ENCODE measurements around the gene CLN5. TPM values are rescaled to one million over a fixed set of nuclear protein-coding genes. Genes with fewer than 3 reads are reported as not detected.
A peak's percentile ranks its signal among the peaks of the same experiment; 100 is the strongest.

The CLN5 gene
- total RNA-seq, 2 experiments from 2014 or later = 14.5 to 14.9 TPM

- DNase-seq (no peak), ATAC-seq (no peak)
- Mint-ChIP-seq H3K36me3 (ENCODE audit: low read depth) (peaks cover 2% of the 10 kb centered on the region), H3K27ac (no peak overlapping the region), H3K4me1 (peaks cover 21% of the 10 kb centered on the region), H3K4me3 (no peak overlapping the region), H3K9me3 (ENCODE audit: low read depth) (no peaks in the 10 kb centered on the region), H3K27me3 (no peaks in the 10 kb centered on the region)
- ChIA-PET CTCF (interaction anchor here (0.5 kb wide), 1 partner anchor 22 kb away, joined by 3 read pairs; no protein-coding TSS in a partner anchor), POLR2A (no interaction called here)
- intact Hi-C loops (cut with DNase I, micrococcal nuclease) = no loop called here
Observed at GRCh38 chr13:77036279-77036678, 44.4 kb downstream of the CLN5 start.

DNA sequence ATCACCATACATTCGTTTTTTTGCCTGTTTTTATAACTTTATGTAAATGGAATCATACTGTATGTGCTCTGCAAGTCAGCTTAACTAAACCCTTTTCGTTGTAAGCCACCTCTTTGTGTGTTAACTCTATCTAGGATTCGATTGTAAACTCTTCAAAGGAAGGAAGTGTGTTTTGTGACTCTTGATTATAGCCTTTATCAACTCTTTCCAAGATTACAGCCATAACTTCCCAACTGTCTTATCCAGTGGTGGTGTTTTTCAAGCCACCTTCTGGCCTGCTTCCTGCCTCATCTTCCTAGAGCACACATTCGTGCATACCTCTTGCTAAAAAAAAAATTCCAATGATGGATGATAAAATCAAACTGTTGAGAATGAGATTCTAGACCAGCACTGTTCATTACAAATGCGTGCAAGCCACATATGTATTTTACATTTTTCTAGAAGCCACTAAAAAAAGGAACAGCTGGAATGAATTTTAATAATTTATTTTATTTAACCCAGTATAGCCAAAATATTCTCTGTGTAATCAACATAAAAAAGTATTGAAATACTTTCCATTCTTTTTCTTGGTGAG, 47.1 kb downstream of the CLN5 start:
- Mint-ChIP-seq H3K27me3 (no peaks in the 10 kb centered on the region), H3K27ac (no peak overlapping the region), H3K36me3 (ENCODE audit: low read depth) (peaks cover 11% of the 10 kb centered on the region), H3K4me1 (peaks cover 20% of the 10 kb centered on the region), H3K9me3 (ENCODE audit: low read depth) (no peaks in the 10 kb centered on the region), H3K4me3 (no peak overlapping the region)
- intact Hi-C loops (cut with DNase I, micrococcal nuclease) = no loop called here
- ChIA-PET CTCF (no interaction called here), POLR2A (interaction anchor here (0.7 kb wide), 1 partner anchor 12 kb away, joined by 3 read pairs; the partner anchor contains the start of gene FBXL3)
- ATAC-seq (no peak), DNase-seq (no peak)

- intact Hi-C loops (cut with DNase I, micrococcal nuclease) = no loop called here
- H3K36me3 Mint-ChIP-seq (ENCODE audit: low read depth) = peaks cover 11% of the 10 kb centered on the region
Observed at GRCh38 chr13:77040076-77040475, 48.2 kb downstream of the CLN5 start.

GRCh38 chr13:77040835-77041234, 49.0 kb downstream of the CLN5 start:
- ChIA-PET POLR2A (no interaction called here), CTCF (interaction anchor here (0.7 to 1.5 kb wide), 3 partner anchors 13 to 1406 kb away, joined by 3 to 4 read pairs (median 3); no protein-coding TSS in a partner anchor)
- no peak for DNase-seq
- intact Hi-C loops (cut with DNase I, micrococcal nuclease) = no loop called here
- Mint-ChIP-seq H3K27me3 (no peaks in the 10 kb centered on the region), H3K27ac (no peak overlapping the region), H3K9me3 (ENCODE audit: low read depth) (no peaks in the 10 kb centered on the region), H3K36me3 (ENCODE audit: low read depth) (peaks cover 12% of the 10 kb centered on the region), H3K4me1 (peaks cover 8% of the 10 kb centered on the region), H3K4me3 (no peak overlapping the region)
- ATAC-seq = no peak

More at GRCh38 chr13:77040076-77040475, 48.2 kb downstream of the CLN5 start:
- Mint-ChIP-seq H3K4me1 (peaks cover 9% of the 10 kb centered on the region), H3K27me3 (no peaks in the 10 kb centered on the region), H3K4me3 (no peak overlapping the region), H3K9me3 (ENCODE audit: low read depth) (no peaks in the 10 kb centered on the region), H3K27ac (no peak overlapping the region)
- ChIA-PET POLR2A (no interaction called here), CTCF (interaction anchor here (0.6 kb wide), 1 partner anchor 80 kb away, joined by 5 read pairs; no protein-coding TSS in a partner anchor)
- no peak for DNase-seq
- no peak for ATAC-seq

DNA sequence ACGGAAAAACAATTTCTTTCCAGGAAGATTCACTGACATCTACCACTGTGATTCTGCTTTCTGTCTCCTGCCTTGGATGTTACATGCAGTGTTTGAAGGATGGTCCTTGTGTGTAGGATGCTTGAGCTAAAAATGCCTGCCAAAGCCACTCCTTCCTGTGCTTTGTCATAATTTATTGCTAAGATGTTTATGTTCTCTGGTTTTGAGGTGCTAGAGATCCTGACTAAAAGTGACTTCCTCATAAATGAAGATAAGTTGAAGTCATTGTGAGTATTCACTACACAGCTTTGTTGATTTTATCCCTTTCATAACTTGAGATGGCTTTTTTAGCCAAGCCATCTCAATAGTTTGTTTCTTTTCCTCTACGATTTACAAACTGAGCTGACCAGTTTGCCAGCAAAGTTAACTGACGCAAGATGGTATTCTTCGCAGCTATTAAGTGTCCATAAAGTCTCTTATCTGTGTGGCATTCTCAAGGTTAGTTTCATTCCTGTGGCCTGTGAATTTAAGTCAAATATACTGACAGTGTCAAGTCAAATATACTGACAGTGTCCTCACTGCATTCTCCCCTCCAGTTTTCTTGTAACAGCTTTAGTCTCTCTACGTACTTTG, 50.8 kb downstream of the CLN5 start:
- peak overlapping the region; percentile 44 for H3K27ac Mint-ChIP-seq
- POLR2A ChIA-PET = no interaction called here
- peaks cover 8% of the 10 kb centered on the region for H3K4me1 Mint-ChIP-seq
- H3K27me3 Mint-ChIP-seq = no peaks in the 10 kb centered on the region
- peaks cover 22% of the 10 kb centered on the region for H3K36me3 Mint-ChIP-seq (ENCODE audit: low read depth)
- no peak for DNase-seq
- CTCF ChIA-PET = interaction anchor here (1.5 kb wide), 1 partner anchor 28 kb away, joined by 3 read pairs; no protein-coding TSS in a partner anchor
- H3K4me3 Mint-ChIP-seq = no peak overlapping the region
- ATAC-seq = peak; percentile 58
- intact Hi-C loops (cut with DNase I, micrococcal nuclease) = no loop called here
- no peaks in the 10 kb centered on the region for H3K9me3 Mint-ChIP-seq (ENCODE audit: low read depth)

GRCh38 chr13:77047649-77048343, 55.9 kb downstream of the CLN5 start:
- peak overlapping the region; percentile 45 for H3K27ac Mint-ChIP-seq
- peaks cover 4% of the 10 kb centered on the region for H3K4me1 Mint-ChIP-seq
- intact Hi-C loops (cut with DNase I, micrococcal nuclease) = no loop called here
- POLR2A ChIA-PET = no interaction called here
- no peaks in the 10 kb centered on the region for H3K9me3 Mint-ChIP-seq (ENCODE audit: low read depth)
- H3K4me3 Mint-ChIP-seq = no peak overlapping the region
- no peaks in the 10 kb centered on the region for H3K27me3 Mint-ChIP-seq
- CTCF ChIA-PET = no interaction called here
- H3K36me3 Mint-ChIP-seq (ENCODE audit: low read depth) = peaks cover 49% of the 10 kb centered on the region
- ATAC-seq (no peak), DNase-seq (no peak)

- peak overlapping the region; percentile 6 for H3K27ac Mint-ChIP-seq
- no peaks in the 10 kb centered on the region for H3K27me3 Mint-ChIP-seq
- H3K9me3 Mint-ChIP-seq (ENCODE audit: low read depth) = no peaks in the 10 kb centered on the region
- H3K36me3 Mint-ChIP-seq (ENCODE audit: low read depth) = peaks cover 45% of the 10 kb centered on the region
- ATAC-seq (no peak), DNase-seq (no peak)
- H3K4me3 Mint-ChIP-seq = no peak overlapping the region
- no peaks in the 10 kb centered on the region for H3K4me1 Mint-ChIP-seq
- POLR2A ChIA-PET = no interaction called here
- intact Hi-C loops (cut with DNase I, micrococcal nuclease) = no loop called here
- CTCF ChIA-PET = interaction anchor here (0.6 kb wide), 1 partner anchor 8 kb away, joined by 3 read pairs; no protein-coding TSS in a partner anchor
Observed at GRCh38 chr13:77048681-77049080, 56.8 kb downstream of the CLN5 start.

DNA sequence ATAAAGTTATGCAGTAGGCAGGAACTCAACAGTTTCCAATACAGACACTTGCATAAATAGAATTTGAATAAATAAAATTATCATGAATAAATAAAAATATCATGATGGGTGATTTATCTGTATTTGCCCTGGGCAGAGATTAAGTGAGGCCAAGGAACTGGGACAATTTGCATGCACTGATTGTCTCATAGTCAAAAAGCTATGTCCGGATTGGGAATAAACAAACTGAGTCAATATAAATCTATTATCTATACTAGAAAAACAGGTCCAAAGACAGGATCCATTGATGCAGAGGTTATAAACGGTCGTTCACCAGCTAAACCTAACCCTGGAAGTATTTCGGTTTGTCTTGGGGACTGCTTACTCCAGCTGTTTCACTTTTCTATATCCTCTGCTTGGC, 61.3 kb downstream of the CLN5 start:
- peaks cover 53% of the 10 kb centered on the region for H3K36me3 Mint-ChIP-seq (ENCODE audit: low read depth)
- ATAC-seq = no peak
- ChIA-PET POLR2A (no interaction called here), CTCF (no interaction called here)
- no peak for DNase-seq
- H3K9me3 Mint-ChIP-seq (ENCODE audit: low read depth) = no peaks in the 10 kb centered on the region
- H3K27ac Mint-ChIP-seq = no peak overlapping the region
- H3K4me3 Mint-ChIP-seq = no peak overlapping the region
- intact Hi-C loops (cut with DNase I, micrococcal nuclease) = no loop called here
- no peaks in the 10 kb centered on the region for H3K4me1 Mint-ChIP-seq
- H3K27me3 Mint-ChIP-seq = no peaks in the 10 kb centered on the region

Other genes starting within 250 kb of the CLN5 start
- gene KCTD12, start 105.7 kb upstream of the CLN5 start, total RNA-seq = 10 to 100 TPM in 1 of 2 experiments, 1 to 10 TPM in 1; 9.9 to 11.1 TPM
- gene ACOD1, start 43.6 kb upstream of the CLN5 start, total RNA-seq = not detected
- 10 to 100 TPM; 28.4 to 31.6 TPM for gene FBXL3, start 35.1 kb downstream of the CLN5 start, total RNA-seq